Aorta (tissue), 5 donors: ENCODE measurements around the gene HSD11B2. TPM values are rescaled to one million over a fixed set of nuclear protein-coding genes. Genes with fewer than 3 reads are reported as not detected.
A peak's percentile ranks its signal among the peaks of the same experiment; 100 is the strongest.

Experiments
- ATAC-seq: fragments of 200-7000 bp; cut with Tn5 transposase; one replicate; pipeline ENCODE4 v1.9.1; 2022; ENCODE audit warnings: moderate library complexity; ENCODE audit not compliant: low FRiP score
- DNase-seq, 2 donors: peaks; one replicate each; pipeline ENCODE4 v3.0.0-alpha.2; 2020
- H3K27ac ChIP-seq, 2 donors: one replicate each; pipeline ENCODE4 v1.5.1; 2013; ENCODE audit warnings: low read length in 2 of 2, mild to moderate bottlenecking in 2 of 2, moderate library complexity in 2 of 2, control low read depth in 1 of 2, inconsistent platforms in 1 of 2, low read depth in 1 of 2
- H3K27me3 ChIP-seq, 2 donors: one replicate each; pipeline ENCODE4 v1.6.1; 2013; ENCODE audit warnings: control low read depth in 1 of 2, low read length in 1 of 2, mild to moderate bottlenecking in 1 of 2, moderate library complexity in 1 of 2; ENCODE audit not compliant: insufficient read depth in 2 of 2, control insufficient read depth in 1 of 2
- H3K36me3 ChIP-seq, 2 donors: one replicate each; pipeline ENCODE4 v1.6.1; 2013; ENCODE audit warnings: control low read depth in 1 of 2, low read length in 1 of 2, mild to moderate bottlenecking in 1 of 2; ENCODE audit not compliant: insufficient read depth in 2 of 2, control insufficient read depth in 1 of 2
- H3K4me1 ChIP-seq, 2 donors: one replicate each; pipeline ENCODE4 v1.6.1; 2013; ENCODE audit warnings: low read length in 2 of 2, control low read depth in 1 of 2, mild to moderate bottlenecking in 1 of 2, moderate library complexity in 1 of 2; ENCODE audit not compliant: insufficient read depth in 2 of 2, control insufficient read depth in 1 of 2
- H3K4me3 ChIP-seq, 2 donors: one replicate each; pipeline ENCODE4 v1.5.1; 2013; ENCODE audit warnings: low read length in 2 of 2, control low read depth in 1 of 2, mild to moderate bottlenecking in 1 of 2
- H3K9me3 ChIP-seq: one replicate; pipeline ENCODE4 v1.6.1; 2013; ENCODE audit warnings: mild to moderate bottlenecking, low read length; ENCODE audit not compliant: control insufficient read depth
- WGBS, 2 donors: extraction: QIAGEN DNeasy Blood & Tissue Kit; methylation state at CpG; one replicate each; pipeline ENCODE4 v1.1.7; 2013; 5-methylcytosine and 5-hydroxymethylcytosine counted together
- intact Hi-C, 2 donors: fragments of 100-400 bp; cut with DNase I; formaldehyde crosslinking; loops; one replicate each; pipeline versions ENCODE4 v1.14.2 to v1.15.0; 2022
- polyA plus RNA-seq, 2 donors: library from polyadenylated mRNA; stranded (reverse); fragments of 200-250 nt; gene quantifications; one replicate each; pipeline ENCODE4 v1.2.3, GENCODE V29; 2013
- total RNA-seq, 2 donors: library from RNA; stranded (reverse); fragmentation: NEBNext Ultra II Directional; extraction: Animal tissue kit (Norgen Biotek cat#: 25700); gene quantifications; one replicate each; pipeline ENCODE4 v1.2.1, GENCODE V29; 2021
- donor health status: healthy with polysubstance abuse.
- donor health status: Bipolar disorder and iron deficiency.
- donor health status: DM: no; HTN: no; CAD: no.
- donor health status: DM: no; HTN: no; CAD: no.
- donor health status: DM: yes; HTN: yes; CAD: no.

Gene HSD11B2
- total and polyA plus RNA-seq, 4 donors: 1.1 to 13.3 TPM; not detected in 2

DNA sequence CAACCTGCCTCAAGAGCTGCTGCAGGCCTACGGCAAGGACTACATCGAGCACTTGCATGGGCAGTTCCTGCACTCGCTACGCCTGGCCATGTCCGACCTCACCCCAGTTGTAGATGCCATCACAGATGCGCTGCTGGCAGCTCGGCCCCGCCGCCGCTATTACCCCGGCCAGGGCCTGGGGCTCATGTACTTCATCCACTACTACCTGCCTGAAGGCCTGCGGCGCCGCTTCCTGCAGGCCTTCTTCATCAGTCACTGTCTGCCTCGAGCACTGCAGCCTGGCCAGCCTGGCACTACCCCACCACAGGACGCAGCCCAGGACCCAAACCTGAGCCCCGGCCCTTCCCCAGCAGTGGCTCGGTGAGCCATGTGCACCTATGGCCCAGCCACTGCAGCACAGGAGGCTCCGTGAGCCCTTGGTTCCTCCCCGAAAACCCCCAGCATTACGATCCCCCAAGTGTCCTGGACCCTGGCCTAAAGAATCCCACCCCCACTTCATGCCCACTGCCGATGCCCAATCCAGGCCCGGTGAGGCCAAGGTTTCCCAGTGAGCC, 5.8 kb downstream of the HSD11B2 start:
- Histone ChIP-seq H3K27ac (no peak overlapping the region), H3K36me3 (peaks cover 0 to 4% of the 10 kb centered on the region in 2 donors), H3K27me3 (no peaks in the 10 kb centered on the region), H3K4me3 (no peak overlapping the region), H3K9me3 (no peaks in the 10 kb centered on the region), H3K4me1 (no peaks in the 10 kb centered on the region)
- intact Hi-C loops: no loop called here
- ATAC-seq (no peak), DNase-seq (peak in 1 of 2 donors; percentile 37)
- 94 to 96% methylated on average over 23 of the region's 23 CpGs for WGBS, 2 donors

DNA sequence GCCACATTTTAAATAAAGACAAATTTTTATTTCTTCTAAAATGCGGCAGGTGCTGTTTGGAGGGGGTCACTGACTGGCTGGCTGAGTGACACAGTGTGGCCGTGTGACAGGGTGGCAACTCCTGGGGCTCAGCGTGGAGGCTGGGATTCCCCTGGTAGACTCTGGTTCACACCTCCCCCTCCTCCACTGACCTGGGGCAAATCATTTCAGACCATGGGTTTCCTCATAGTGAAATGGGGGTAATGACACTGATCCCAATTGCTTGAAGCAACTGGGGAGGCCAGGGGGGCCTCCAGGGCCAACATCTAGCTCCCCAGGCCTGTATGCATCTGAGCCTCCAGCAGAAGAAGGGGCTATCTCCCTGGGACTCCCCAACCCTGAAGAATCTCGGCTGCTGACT, 6.6 kb downstream of the HSD11B2 start:
- ATAC-seq: no peak
- intact Hi-C loops: no loop called here
- WGBS, 2 donors: 86 to 92% methylated on average over 4 of the region's 4 CpGs
- DNase-seq: no peak
- Histone ChIP-seq H3K36me3 (peaks cover 0 to 4% of the 10 kb centered on the region in 2 donors), H3K9me3 (no peaks in the 10 kb centered on the region), H3K27me3 (no peaks in the 10 kb centered on the region), H3K4me3 (no peak overlapping the region), H3K4me1 (no peaks in the 10 kb centered on the region), H3K27ac (no peak overlapping the region)

DNA sequence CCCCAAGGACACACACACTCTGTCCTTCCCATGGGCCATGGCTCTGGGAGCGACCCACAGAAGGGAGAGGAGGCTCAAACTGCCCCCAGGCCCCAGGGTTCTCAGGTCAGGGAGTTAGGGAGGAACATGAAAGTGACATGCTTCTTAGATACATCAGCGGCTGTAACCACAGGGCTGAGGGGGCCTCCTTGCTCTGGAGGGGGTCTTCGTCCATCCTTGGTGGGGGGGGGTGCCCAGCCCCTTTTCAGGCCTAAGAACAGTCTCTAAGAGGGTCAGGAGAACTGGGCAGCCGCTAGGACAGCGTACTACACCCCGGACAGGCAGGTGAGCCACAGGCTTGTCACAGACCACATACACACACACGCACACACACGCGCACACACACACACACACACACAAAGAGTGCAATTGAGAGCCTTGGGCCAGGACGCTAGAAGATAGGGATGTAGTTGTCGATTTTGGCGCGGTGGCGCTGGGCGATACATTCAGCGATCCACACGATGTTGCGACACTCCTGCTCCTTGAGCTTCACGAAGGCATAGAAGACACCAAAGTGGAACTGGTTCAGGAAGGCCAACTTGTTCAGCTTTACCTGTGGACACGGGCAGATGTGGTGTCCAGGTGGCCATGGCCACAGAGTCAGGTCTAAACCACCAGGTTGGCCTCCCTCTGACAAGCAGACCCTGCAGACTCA, 7.3 kb downstream of the HSD11B2 start:
- Histone ChIP-seq H3K4me1 (no peaks in the 10 kb centered on the region), H3K4me3 (no peak overlapping the region), H3K9me3 (no peaks in the 10 kb centered on the region), H3K27ac (no peak overlapping the region), H3K36me3 (peaks cover 0 to 4% of the 10 kb centered on the region in 2 donors), H3K27me3 (no peaks in the 10 kb centered on the region)
- intact Hi-C loops: no loop called here
- ATAC-seq (no peak), DNase-seq (no peak)
- 95 to 96% methylated on average over 20 of the region's 20 CpGs for WGBS, 2 donors

DNA sequence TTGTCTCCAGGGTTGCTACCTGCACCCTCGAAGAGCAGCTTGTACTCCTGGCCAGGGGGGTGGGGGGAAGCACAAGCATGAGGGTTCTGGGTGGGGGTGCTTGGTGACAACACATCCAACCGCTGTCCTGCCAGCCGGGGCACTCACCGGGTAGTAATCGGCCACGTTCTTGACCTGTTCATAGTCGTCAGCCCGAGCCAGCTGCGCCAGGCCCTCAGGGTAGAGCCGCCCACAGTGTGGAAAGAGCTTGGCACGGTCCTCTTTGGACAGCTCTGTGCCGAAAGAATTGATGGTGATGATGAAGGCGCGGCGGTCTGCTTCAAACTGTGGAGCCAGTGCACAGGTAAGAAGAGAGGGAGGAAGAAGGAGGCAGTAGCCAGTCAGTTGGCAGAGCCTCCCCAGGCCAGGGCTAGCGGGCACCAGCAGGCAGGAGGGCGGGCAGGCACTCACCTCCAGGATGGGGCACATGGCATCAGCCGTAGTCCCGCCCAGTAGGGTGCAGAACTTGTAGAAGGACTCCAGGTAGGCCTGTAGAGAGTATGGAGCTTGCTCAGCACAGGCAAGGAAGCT, 8.0 kb downstream of the HSD11B2 start:
- intact Hi-C loops: no loop called here
- DNase-seq (no peak), ATAC-seq (no peak)
- WGBS, 2 donors: 96 to 97% methylated on average over 19 of the region's 19 CpGs
- no peaks in the 10 kb centered on the region for H3K4me1 ChIP-seq
- H3K27ac ChIP-seq: no peak overlapping the region
- no peaks in the 10 kb centered on the region for H3K27me3 ChIP-seq
- no peaks in the 10 kb centered on the region for H3K9me3 ChIP-seq
- H3K36me3 ChIP-seq: peaks cover 0 to 4% of the 10 kb centered on the region in 2 donors
- H3K4me3 ChIP-seq: no peak overlapping the region

DNA sequence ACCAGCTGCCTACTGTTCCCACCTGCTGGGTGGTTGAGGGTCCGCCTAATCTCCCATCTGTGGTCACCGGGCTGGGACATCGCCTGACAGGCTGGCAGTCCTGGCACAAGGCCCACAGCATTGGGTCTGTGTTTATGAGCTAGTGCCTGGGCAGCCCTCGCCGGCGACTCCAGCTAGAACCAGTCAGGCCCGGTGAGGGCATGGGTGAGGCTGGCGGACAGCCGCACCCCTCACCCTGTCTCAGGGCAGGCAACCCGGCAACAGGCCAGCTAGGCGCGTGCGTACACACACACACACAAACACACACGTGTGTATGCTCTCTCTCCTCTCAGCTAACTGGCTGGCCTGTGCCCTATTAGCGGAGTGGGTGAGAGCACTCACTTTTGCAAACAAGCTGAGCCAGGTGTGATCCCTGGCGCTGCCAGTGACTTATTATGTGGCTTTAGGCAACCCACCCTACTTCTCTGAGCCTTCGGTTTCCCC, 10.4 kb downstream of the HSD11B2 start:
- Histone ChIP-seq H3K4me3 (no peak overlapping the region), H3K4me1 (no peaks in the 10 kb centered on the region), H3K27ac (no peak overlapping the region), H3K27me3 (no peaks in the 10 kb centered on the region), H3K36me3 (peaks cover 0 to 4% of the 10 kb centered on the region in 2 donors), H3K9me3 (no peaks in the 10 kb centered on the region)
- DNase-seq (peak in 1 of 2 donors; percentile 51), ATAC-seq (no peak)
- 73 to 76% methylated on average over 17 of the region's 17 CpGs for WGBS, 2 donors
- intact Hi-C loops: no loop called here

- ATAC-seq (no peak), DNase-seq (no peak)
- intact Hi-C loops: no loop called here
- no peaks in the 10 kb centered on the region for H3K4me1 ChIP-seq
- H3K27me3 ChIP-seq: no peaks in the 10 kb centered on the region
- no peak overlapping the region for H3K4me3 ChIP-seq
- no peak overlapping the region for H3K27ac ChIP-seq
- peaks cover 0 to 4% of the 10 kb centered on the region in 2 donors for H3K36me3 ChIP-seq
- H3K9me3 ChIP-seq: no peaks in the 10 kb centered on the region
- 33 to 39% methylated on average over 5 of the region's 5 CpGs for WGBS, 2 donors
These were observed 11.0 kb downstream of the HSD11B2 start for GRCh38 chr16:67441907-67442306.

DNA sequence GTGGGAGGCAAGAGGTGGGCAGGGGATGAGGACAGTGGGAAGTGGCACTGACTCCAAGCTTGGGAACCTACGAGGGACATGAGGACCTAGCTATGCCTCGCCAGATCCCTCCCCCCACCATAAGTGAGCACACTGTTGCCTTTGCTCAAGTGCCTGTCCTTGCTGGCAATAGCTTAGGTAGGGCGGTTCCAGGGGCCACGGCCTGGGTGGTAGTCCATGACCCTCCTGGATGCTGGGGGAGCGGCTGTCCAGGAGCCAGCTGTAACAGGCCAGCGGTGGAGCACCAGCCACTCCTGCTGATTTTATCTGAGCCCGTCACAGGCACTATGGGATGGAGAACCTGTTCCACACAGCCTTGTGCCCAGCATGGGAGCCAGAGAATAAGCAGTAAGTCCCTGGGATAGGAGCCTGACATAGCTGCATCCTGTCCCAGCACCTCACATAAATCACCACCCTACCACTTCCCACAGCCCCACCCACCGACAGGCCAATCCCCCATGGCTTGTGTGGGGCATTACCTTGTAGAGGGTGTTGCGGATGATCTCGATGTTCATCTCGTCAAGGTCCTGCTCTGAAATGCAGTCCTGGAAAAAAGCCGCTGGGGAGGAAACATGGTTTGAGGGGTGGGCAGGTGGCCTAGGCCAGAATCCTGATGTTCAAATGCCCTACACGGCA, 11.8 kb downstream of the HSD11B2 start:
- Histone ChIP-seq H3K36me3 (peaks cover 0 to 4% of the 10 kb centered on the region in 2 donors), H3K9me3 (no peaks in the 10 kb centered on the region), H3K27me3 (no peaks in the 10 kb centered on the region), H3K27ac (no peak overlapping the region), H3K4me1 (no peaks in the 10 kb centered on the region), H3K4me3 (no peak overlapping the region)
- ATAC-seq (no peak), DNase-seq (no peak)
- intact Hi-C loops: no loop called here
- WGBS, 2 donors: 92% methylated on average over 13 of the region's 13 CpGs

DNA sequence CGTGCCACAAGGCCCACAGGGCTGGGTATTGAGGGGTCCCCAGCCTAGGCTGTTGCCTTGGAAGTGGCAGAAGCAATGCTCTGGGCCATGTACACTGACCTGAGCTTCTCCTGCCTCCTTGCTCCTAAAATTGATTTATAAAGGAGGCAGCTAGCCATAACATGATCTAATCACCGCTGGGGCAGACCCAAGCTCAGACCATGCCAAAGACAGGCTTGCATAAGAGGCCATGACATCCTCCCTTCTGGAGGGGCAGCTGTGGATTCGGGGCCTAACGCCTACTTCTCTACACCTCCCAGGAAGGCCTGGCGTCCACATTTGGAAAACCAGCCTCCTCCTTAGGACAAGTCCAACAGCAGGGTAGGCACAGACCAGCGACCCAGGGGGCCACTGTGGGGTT, 12.3 kb downstream of the HSD11B2 start:
- Histone ChIP-seq H3K9me3 (no peaks in the 10 kb centered on the region), H3K27ac (no peak overlapping the region), H3K27me3 (no peaks in the 10 kb centered on the region), H3K4me3 (no peak overlapping the region), H3K36me3 (peaks cover 0 to 3% of the 10 kb centered on the region in 2 donors), H3K4me1 (no peaks in the 10 kb centered on the region)
- intact Hi-C loops: no loop called here
- 51 to 65% methylated on average over 6 of the region's 6 CpGs for WGBS, 2 donors
- DNase-seq (peak in 1 of 2 donors; percentile 64), ATAC-seq (peak; percentile 67)
